MCF 10A (cell line): Measurements from ENCODE around the gene ALPP. TPM values are rescaled to one million over a fixed set of nuclear protein-coding genes. Genes with fewer than 3 reads are reported as not detected.

Experiments
- BruUV-seq: library from RNA; stranded (reverse); fragments of 400-500 nt; replicated peaks from 2 replicates; lab custom pipeline; 2021; lab: Mats Ljungman, UMichigan
- CTCF ChIA-PET: fragments of 300-600 bp; sonication (Branson Sonifier 250); formaldehyde crosslinking; extraction: SDS; loops from one replicate; lab custom pipeline; 2021; ENCODE audit warnings: antibody characterized with exemption, inconsistent platforms; lab: Yijun Ruan, JAX
- POLR2A ChIA-PET: fragments of 300-600, 350-650 bp; sonication (Branson Sonifier 250); formaldehyde crosslinking; extraction: SDS; loops from one replicate; lab custom pipeline; 2020; ENCODE audit warnings: antibody characterized with exemption, inconsistent platforms; lab: Yijun Ruan, JAX
- DNase-seq: peaks from one replicate; pipeline ENCODE4 v3.0.0-alpha.2; 2018; ENCODE audit not compliant: unreplicated experiment
- H3K27ac Mint-ChIP-seq: one replicate; pipeline ENCODE4 v1.8.0; 2022; ENCODE audit warnings: mild to moderate bottlenecking, low read depth, mixed read lengths; ENCODE audit not compliant: unreplicated experiment
- H3K27me3 Mint-ChIP-seq: one replicate; pipeline ENCODE4 v1.8.0; 2022; ENCODE audit warnings: mixed read lengths; ENCODE audit not compliant: insufficient read depth, unreplicated experiment
- H3K36me3 Mint-ChIP-seq: one replicate; pipeline ENCODE4 v1.8.0; 2022; ENCODE audit warnings: mild to moderate bottlenecking, moderate library complexity, mixed read lengths; ENCODE audit not compliant: insufficient read depth, unreplicated experiment
- H3K4me1 Mint-ChIP-seq: one replicate; pipeline ENCODE4 v1.8.0; 2022; ENCODE audit warnings: mixed read lengths; ENCODE audit not compliant: insufficient read depth, unreplicated experiment
- H3K4me3 Mint-ChIP-seq: one replicate; pipeline ENCODE4 v1.8.0; 2022; ENCODE audit warnings: mild to moderate bottlenecking, moderate library complexity, mixed read lengths; ENCODE audit not compliant: unreplicated experiment
- H3K9me3 Mint-ChIP-seq: one replicate; pipeline ENCODE4 v1.8.0; 2022; ENCODE audit warnings: mixed read lengths; ENCODE audit not compliant: unreplicated experiment
- CTCF ChIP-seq: fragments of 200-600 bp; IDR thresholded peaks from one replicate; pipeline ENCODE4 v1.8.0; 2022; ENCODE audit warnings: antibody characterized with exemption, mild to moderate bottlenecking; ENCODE audit not compliant: unreplicated experiment
- intact Hi-C: fragments of 100-400 bp; cut with micrococcal nuclease; formaldehyde crosslinking; loops from 2 replicates; pipeline ENCODE4 v1.14.1; 2022
- total RNA-seq: library from RNA; stranded (reverse); gene quantifications from 2 replicates; pipeline ENCODE4 v1.2.3, GENCODE V29; 2022

Gene ALPP
- total RNA-seq, 1 experiment from 2014 or later = 0.35 TPM

DNA sequence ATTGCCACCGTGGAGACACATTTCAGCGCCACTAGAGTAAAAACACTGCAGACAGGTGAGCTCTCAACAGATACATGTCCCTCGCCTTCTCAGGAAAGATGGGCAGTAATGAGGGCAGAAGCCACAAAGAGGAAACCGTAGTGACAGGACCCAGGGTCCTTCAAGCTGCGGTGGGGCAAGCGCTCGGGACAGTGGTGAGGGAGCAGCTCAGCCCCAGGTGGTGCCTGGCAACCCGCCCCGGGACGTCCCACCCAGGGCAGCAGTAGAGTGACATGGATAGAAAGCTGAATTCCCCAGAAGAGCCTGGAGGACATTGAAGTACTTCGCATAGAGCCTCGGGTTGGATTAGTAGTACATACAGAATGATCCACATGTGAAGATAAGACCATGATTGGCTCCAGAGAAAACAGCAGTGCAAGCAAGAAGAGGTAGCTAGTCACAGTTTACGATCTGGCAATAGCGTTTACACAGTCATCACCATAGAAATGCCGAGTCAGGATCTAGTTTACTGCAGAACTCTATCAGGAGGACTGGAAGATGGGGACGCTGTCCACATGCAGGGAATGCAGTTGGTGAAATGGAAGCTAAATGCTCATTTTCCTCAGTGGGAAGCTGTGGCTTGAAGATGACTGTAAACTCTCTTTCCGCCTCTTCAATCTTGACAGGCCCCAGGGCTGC lies 37.4 kb upstream of the ALPP start:
- BruUV-seq = no TSS peak
- no peak for DNase-seq
- Mint-ChIP-seq H3K27me3 (no peaks in the 10 kb centered on the region), H3K4me3 (no peak overlapping the region), H3K27ac (peak overlapping the region; percentile 63), H3K36me3 (peaks cover 10% of the 10 kb centered on the region), H3K4me1 (no peaks in the 10 kb centered on the region), H3K9me3 (no peaks in the 10 kb centered on the region)
- CTCF ChIA-PET = interaction anchor here (0.6 to 1.3 kb wide), 7 partner anchors 8 to 440 kb away, joined by 3 to 6 read pairs (median 3); no protein-coding TSS in a partner anchor
- POLR2A ChIA-PET = no interaction called here
- intact Hi-C loops = no loop called here
- TF ChIP-seq CTCF = no peak

- Mint-ChIP-seq H3K27ac (no peak overlapping the region), H3K4me3 (no peak overlapping the region), H3K4me1 (no peaks in the 10 kb centered on the region), H3K36me3 (peaks cover 4% of the 10 kb centered on the region), H3K9me3 (no peaks in the 10 kb centered on the region), H3K27me3 (no peaks in the 10 kb centered on the region)
- ChIA-PET POLR2A (no interaction called here), CTCF (interaction anchor here (0.6 to 0.9 kb wide), 4 partner anchors 8 to 436 kb away, joined by 3 to 4 read pairs (median 3); no protein-coding TSS in a partner anchor)
- no peak for TF ChIP-seq CTCF
- no TSS peak for BruUV-seq
- no peak for DNase-seq
- intact Hi-C loops = no loop called here
These were observed 36.8 kb upstream of the ALPP start for GRCh38 chr2:232341739-232342126.

- intact Hi-C loops = no loop called here
- Mint-ChIP-seq H3K27ac (no peak overlapping the region), H3K4me1 (no peaks in the 10 kb centered on the region), H3K4me3 (no peak overlapping the region), H3K36me3 (no peaks in the 10 kb centered on the region), H3K9me3 (no peaks in the 10 kb centered on the region), H3K27me3 (no peaks in the 10 kb centered on the region)
- TF ChIP-seq CTCF = no peak
- no TSS peak for BruUV-seq
- ChIA-PET CTCF (interaction anchor here (1.0 kb wide), 1 partner anchor 25 kb away, joined by 4 read pairs; no protein-coding TSS in a partner anchor), POLR2A (no interaction called here)
- no peak for DNase-seq
These were observed 35.7 kb upstream of the ALPP start for GRCh38 chr2:232342635-232343565.

DNA sequence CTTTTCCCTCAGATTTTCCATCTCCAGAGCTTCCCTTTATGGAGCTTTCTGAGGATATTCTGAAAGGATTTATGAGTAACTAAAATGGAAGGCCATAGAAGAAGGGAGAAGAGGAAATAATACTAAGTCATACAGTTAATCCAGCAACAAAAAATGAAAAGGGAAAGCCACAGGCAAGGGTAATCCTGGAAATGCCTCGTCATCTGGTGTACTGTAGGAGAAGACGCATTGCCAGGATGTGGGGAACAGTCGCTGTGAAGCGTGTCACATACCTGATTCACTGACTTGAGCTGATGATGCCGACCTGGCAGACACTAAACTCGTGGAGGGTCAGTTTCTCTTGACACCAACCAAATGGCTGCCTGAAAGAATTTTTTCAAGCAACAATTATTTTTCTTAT lies 34.7 kb upstream of the ALPP start:
- ChIA-PET POLR2A (no interaction called here), CTCF (no interaction called here)
- Mint-ChIP-seq H3K27ac (no peak overlapping the region), H3K36me3 (no peaks in the 10 kb centered on the region), H3K9me3 (no peaks in the 10 kb centered on the region), H3K4me1 (no peaks in the 10 kb centered on the region), H3K4me3 (no peak overlapping the region), H3K27me3 (no peaks in the 10 kb centered on the region)
- DNase-seq = no peak
- intact Hi-C loops = no loop called here
- TF ChIP-seq CTCF = no peak
- BruUV-seq = no TSS peak
